Measurements from ENCODE around the gene DAAM1.

- no peak for TF ChIP-seq POLR2A (IDR thresholded peaks at IDR 0.05)
- no peak for TF ChIP-seq CTCF (IDR thresholded peaks at IDR 0.05)
Observed at GRCh38 chr14:59296508-59296907, 108.0 kb downstream of the DAAM1 start.
